DND-41 (cell line): ENCODE data around the gene TCHHL1.

Experiments
- EZH2 ChIP-seq: IDR thresholded peaks from 3 replicates; pipeline ENCODE4 v1.6.1; 2012; ENCODE audit warnings: borderline replicate concordance, low read depth, mild to moderate bottlenecking, moderate library complexity, low read length, inconsistent platforms; ENCODE audit not compliant: severe bottlenecking
- TF ChIP-seq, protein P1 (sequence below): IDR thresholded peaks from 2 replicates; pipeline ENCODE4 v1.5.1; 2012; ENCODE audit warnings: borderline replicate concordance, low read length, moderate library complexity, mild to moderate bottlenecking; ENCODE audit not compliant: poor library complexity, severe bottlenecking; ENCODE audit errors: extremely low read depth

GRCh38 chr1:152107984-152108881, 19.4 kb upstream of the TCHHL1 start:
- TF ChIP-seq, protein P1, sequence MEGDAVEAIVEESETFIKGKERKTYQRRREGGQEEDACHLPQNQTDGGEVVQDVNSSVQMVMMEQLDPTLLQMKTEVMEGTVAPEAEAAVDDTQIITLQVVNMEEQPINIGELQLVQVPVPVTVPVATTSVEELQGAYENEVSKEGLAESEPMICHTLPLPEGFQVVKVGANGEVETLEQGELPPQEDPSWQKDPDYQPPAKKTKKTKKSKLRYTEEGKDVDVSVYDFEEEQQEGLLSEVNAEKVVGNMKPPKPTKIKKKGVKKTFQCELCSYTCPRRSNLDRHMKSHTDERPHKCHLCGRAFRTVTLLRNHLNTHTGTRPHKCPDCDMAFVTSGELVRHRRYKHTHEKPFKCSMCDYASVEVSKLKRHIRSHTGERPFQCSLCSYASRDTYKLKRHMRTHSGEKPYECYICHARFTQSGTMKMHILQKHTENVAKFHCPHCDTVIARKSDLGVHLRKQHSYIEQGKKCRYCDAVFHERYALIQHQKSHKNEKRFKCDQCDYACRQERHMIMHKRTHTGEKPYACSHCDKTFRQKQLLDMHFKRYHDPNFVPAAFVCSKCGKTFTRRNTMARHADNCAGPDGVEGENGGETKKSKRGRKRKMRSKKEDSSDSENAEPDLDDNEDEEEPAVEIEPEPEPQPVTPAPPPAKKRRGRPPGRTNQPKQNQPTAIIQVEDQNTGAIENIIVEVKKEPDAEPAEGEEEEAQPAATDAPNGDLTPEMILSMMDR, result no peak
- TF ChIP-seq EZH2, result no peak
